GM19238 (cell line): ENCODE data around the gene MRLN.
"Not testable (repeated sequence)": the region's sequence is repeated elsewhere in the genome, so short reads cannot be mapped to it uniquely, and the experiment has no call there.

Source experiments
- DNase-seq: peaks from one replicate; pipeline ENCODE4 v3.0.0; 2011; ENCODE audit warnings: low spot score; ENCODE audit not compliant: insufficient read length

The MRLN gene

DNA sequence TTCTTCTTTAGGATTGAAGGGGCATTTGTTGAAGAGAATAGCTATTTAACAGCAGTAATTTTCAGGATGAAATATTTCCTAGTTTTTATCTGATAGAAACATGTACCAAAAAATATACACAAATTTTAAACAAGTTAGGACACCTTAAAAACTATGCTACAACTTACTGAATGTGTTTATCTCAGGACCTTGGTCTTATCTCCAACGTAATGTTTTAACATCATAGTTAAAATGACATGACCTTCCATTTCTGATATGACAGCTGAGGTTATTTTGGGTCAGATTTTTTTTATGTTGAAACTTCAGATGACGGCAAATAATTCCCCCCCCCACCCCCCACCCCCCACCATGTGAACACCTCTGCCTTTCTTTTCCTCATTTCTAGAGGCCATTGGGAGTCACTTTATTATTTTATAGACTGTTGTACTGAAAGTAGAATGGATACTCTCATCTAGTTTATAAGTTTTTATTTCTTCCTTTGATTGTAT, 8.0 kb downstream of the MRLN start:
- no peak for DNase-seq

DNA sequence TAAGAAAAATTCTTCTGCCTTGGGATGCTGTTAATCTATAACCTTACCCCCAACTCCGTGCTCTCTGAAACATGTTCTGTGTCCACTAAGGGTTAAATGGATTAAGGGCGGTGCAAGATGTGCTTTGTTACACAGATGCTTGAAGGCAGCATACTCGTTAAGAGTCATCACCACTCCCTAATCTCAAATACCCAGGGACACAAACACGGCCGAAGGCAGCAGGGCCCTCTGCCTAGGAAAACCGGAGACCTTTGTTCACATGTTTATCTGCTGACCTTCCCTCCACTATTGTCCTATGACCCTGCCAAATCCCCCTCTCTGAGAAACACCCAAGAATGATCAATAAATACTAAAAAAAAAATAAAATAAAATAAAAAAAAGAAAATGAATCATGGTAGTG, 8.5 kb downstream of the MRLN start:
- not testable (repeated sequence) for DNase-seq

DNA sequence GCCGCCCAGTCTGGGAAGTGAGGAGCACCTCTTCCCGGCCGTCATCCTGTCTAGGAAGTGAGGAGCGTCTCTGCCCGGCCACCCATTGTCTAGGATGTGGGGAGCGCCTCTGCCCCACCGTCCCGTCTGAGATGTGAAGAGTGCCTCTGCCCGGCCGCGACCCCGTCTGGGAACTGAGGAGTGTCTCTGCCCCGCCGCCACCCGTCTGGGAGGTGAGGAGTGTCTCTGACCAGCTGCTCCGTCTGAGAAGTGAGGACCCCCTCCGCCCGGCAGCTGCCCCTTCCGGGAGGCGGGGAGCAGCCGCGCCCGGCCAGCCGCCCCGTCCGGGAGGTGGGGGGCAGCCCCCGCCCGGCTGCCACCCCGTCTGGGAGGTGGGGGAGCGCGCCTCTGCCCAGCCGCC, 9.1 kb downstream of the MRLN start:
- not testable (repeated sequence) for DNase-seq

DNA sequence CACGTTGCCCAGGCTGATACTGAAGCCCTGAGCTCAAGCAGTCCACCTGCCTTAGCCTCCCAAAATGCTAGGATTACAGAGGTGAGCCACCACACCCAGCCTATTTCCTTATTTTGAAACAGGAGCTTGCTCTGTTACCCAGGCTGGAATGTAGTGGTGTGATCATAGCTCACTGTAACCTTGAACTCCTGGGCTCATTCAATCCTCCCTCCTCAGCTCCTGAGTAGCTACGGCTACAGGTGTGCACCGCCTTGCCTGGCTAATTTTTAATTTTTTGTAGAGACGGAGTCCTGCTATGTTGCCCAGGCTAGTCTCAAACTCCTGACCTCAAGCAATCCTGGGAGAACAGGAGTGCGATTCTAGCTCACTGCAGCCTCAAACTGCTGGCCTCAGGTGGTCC, 11.7 kb downstream of the MRLN start:
- DNase-seq, result no peak

DNA sequence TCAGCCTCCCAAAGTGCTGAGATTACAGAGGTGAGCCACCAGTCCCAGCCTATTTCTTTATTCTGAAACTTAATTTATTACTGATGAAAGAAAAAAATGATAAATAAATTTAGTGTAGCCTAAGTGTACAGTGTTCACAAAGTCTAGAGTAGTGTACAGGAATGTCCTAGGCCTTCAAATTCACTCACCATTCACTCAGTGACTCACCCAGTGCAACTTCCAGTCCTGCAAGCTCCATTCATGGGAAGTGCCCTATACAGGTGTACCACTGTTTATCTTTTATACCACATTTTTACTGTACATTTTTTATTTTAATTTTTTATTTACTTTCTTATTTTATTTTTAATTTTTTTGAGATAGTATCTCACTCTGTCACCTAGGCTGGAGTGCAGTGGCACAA, 12.2 kb downstream of the MRLN start:
- DNase-seq, result no peak

DNA sequence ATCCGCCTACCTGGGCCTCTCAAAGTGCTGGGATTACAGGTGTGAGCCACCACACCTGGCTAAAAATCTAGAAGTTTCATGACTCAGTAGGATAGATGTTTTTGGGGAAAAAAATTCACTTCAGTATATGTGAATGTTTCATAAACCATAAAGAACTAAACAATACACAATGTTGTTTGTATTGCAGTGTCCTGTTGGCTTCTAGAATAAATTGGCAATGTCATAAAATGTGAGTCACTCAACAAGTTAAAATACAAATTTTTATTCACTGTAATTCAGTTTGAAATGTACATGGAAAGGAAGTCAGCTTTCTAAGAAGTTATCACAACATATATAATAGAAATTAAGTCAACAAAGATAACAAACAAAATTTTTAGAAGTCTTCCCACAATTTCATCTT, 16.5 kb downstream of the MRLN start:
- no peak for DNase-seq

DNA sequence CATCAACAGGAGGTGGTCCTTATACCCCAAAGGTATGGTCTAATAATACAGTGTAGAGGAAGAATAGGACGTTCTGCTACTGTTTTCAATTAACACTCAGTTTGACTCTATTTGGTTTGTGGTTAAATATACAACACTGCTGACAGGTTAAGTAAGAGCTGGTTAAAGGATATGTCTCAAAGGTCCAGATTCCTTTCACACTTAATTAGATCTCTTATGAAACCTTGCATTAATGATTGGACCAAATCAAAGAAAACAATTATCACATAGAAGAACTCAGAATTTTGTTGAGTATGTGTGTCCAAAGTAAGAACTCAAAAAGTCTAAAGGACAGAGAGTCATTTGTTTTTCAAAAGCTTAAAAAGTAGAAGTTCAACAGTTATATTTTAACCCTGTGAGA, 18.0 kb downstream of the MRLN start:
- DNase-seq, result no peak

DNA sequence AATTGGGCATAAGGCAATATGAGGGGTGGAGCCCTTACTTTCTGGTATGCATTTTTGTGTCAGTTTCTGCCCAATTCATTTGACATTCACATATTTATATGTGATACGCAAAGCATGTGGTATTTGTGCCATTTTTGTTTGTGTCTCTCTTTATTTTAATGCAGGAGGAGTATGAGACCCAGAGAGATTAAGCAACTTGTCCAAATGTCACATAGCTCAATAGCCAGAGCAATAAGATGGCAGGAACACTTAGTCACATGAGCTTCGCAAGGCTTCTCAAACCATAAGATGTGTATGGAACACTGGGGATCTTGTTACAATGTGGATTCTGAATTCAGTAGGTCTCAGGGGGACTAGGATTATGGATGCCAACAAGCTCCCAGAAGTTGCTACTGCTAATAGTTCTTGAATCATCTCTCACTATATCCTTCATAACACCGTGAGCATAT, 19.2 kb downstream of the MRLN start:
- no peak for DNase-seq

DNA sequence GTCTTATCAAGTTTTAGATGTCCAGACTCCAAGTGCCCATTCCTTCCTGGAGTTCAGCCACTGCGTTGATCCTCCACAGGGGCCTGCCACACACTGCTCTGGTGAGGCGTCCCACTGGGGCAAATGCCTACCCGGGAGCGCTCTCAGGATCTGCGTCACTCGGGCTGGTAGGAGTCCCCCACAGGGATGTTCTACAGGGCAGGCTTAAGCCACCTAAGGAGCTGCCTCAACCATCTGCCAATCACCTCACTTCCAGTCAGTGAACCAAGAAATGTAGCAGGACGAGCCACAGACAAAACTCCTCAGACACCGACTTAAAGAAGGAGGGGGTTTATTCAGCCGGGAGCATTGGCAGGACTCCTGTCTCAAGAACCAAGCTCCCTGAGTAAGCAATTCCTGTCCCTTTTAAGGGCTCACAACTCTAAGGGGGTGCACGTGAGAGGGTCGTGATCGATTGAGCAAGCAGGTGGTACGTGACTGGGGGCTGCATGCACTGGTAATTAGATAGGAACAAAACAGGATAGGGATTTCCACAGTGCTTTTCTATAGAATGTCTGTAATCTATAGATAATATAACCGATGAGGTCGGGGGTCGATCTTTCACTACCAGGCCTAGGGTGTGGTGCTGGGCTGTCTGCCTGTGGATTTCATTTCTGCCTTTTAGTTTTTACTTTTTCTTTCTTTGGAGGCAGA, 19.8 kb downstream of the MRLN start:
- DNase-seq, result not testable (repeated sequence)

DNA sequence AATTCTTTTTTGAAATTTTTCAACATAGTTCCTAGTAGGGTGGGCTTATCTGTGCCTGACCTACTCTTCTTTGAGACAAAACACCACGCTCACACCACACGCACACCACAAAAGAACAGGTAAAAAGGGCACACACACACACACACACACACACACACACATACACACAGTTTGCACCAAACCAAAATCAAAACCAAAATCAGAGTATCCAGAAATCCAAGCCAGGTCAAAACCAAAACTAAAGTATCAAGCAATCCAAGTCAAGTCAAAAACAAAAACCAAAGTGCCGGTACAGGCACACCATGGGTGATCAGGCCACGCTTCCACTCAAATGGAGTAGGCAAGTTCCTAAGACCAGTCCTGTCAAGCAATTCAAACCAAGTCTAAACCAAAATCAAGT, 20.4 kb downstream of the MRLN start:
- DNase-seq, result not testable (repeated sequence)

DNA sequence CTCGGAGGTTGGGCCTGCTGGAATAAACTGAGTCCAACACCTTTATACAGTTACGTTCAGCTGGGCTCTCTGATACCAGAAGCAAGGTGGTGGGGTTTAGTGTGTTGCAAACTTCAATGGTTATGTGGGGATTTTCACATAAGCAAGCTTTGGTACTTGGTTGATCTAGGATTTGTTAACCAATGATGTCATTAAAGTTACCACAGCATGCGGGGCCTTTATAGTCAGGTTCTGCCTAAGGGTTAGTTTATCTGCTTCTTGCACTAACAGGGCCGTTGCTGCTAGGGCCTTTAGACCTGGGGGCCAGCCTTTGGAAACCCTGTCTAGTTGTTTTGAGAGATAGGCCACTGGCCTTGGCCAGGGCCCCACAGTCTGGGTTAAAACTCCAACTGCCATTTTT, 24.1 kb downstream of the MRLN start:
- not testable (repeated sequence) for DNase-seq

DNA sequence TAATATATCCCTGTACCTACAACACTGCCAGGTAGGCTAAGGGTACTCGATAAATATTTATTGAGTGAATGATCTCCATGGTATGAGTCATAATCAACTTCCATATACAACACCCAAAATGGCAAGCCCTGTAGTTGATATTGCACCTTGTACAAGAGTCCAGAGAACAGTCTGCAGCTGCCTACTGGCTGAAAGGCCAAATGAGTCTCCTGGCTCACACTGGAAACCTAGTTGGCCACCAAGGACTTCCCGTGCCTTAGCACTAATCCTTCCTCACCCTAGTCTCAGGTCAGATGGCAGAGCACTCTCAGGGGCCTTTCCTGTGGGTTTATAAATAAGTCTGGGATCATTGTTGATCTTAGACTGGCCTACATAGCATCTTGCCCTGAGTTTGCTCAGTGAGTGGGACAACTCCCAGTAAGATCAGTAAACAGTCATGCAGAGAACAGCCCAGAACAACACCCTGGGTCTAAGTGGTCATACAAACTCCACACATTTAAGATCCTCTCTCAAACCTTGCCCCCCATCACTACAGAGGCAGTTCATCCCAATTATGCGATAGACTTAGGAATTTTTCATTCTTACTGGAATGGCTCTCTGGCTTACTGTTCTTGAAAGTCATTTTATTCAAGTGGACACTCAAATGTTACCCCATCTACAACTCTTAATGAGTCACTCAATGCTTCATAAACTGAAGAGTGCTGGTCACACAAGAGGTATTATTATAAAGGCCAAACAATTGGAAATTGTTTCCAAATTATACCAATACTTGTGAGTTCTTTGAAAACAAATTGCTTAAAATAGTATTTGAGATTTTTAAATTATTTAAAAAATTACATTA, 28.9 kb downstream of the MRLN start:
- no peak for DNase-seq

DNA sequence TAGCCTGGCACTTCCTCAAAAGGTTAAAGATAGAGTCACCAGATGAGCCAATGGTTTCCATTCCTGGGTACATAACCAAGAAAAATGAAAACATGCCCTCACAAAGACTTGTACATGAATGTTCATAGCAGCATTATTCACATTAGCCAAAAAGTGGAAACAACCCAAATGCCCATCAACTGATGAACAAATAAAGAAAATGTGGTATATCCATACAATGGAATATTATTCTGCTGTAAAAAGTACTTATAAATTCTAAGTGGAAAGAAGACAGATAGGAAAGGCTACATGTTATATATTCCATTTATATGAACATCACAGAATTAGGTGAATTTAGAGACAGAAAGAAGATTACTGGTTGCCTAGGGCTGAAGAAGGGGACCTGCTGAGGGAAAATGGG, 32.9 kb downstream of the MRLN start:
- no peak for DNase-seq

DNA sequence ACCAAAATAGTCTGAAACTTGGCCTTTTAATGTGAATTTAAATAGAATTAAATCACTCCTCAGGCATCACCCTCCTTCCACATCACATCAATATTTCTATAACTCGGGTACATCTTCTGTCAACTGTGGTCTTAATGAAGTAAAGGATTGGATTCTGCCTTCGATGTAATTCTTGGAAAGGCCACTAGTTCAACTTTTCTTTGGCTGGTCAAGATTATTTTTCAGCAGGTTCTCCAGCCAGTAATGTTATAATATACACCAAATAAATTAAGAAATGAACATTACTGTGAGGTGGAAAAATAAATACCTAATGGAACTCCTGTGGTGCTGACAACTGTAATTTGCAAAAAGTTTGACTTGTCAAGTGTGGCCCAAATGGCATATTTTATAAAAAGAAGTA, 33.9 kb downstream of the MRLN start:
- DNase-seq, result no peak

DNA sequence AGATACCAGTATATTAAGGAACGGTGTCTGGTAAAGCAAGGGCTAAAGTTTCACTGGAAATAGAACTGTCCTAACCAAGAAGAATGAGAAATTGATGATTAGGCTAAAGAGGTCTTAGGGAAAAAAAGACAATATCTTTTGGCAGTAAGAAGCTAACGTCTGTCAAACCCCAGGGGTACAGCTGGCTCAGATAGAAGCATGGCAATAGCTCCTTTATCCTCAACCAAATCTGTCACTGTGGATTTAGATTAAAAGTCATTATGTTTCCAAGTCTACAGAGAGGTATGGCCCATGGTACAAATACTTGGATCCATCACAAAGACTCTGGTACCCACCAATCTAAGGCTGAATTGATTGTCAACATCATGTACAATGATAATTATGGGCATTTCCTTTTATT, 35.0 kb downstream of the MRLN start:
- DNase-seq, result no peak

DNA sequence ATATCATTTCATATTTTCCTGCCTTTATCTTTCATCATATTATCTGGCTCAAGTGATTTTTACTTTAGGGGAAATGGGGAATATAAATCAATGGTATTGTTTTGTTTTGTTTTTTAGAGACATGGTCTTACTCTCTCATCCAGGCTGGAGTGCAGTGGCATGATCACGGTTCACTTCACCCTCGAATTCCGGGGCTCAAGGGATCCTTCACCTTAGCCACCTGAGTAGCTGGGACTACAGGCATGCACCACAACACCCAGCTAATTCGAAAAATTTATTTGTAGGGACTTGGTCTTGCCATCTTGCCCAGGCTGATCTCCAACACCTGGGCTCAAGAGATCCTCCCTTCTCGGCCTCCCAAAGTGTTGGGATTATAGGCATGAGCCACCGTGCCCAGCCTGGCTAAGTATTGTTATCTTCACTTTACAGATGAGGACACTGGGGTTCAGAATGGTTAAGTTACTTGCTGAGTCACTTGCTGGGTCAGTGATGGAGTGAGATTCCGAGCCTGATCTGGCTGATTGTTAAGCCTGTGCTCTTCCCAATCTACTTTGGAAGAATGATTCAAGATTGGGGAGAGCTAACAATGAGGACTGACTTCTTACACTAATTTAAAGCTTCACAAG, 39.9 kb downstream of the MRLN start:
- no peak for DNase-seq

DNA sequence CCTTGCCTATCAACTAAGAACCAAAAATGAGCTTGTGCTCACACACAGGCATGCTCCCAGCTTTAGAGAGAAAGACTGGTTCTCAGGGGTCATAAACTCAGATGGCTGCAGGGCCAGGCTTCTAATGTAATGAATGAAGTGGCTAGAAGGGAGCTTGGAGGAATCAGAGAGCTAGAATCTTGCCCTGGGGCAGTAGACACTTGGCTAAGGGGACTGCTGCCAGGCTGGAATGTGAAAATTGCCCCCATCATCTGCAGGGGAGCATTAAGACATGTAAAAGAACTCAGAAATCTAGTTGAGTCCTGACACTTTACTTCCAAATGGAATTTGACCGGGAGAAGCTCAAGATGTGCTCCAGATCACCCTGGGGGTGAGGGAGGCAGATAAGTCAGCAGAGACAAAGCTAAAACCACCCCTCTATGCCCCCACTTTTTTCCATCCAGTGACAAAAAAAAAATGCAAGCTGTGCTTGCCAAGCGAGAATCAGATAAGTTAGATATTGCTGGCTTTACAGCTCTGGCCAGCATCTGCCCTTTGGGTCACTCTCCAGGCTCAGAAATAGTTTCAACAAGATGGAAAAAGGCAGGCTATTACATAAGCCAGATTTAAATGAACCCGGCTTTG, 41.3 kb downstream of the MRLN start:
- DNase-seq, result no peak

DNA sequence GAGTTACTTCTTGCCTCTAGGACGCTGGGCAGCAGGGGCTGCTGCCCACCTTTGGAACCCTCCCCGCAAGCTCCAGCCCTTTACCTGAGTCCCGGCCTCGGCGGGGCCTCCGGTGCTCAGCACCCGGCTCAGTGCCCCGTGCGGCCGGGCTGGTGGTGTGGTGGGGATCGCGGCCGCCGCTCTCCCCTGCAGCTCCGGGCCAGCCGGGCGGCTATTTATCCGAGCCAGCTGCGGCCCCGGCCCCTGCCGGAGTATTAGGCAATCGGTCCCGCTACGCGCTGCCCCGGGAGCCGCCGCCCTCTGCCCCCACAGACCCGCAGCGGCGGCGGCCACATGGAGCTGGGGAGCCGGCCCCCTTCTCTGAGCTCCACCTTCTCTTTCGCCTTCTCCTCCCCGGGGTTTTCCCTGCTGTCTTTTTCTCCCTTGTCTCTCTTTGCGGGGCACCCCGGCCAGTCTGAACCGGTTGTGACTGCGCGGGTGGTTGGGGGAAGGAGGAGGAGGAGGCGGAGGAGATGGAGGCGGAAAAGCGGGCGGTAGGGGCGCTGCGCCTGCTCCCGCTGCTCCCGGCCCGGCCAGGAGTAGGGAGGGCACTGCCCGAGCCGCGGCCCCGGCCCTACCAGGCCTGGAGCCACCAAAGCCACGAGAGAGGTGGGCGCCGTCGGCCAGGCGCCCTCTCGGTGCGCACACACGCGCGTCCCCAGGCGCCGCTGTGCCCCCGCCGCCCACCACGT, 43.7 kb downstream of the MRLN start, which contains the start of gene SLC16A9:
Gene SLC16A9, minus strand, starts transcription at position 456 of the 731 bp plus-strand sequence. CDS start 25,559 bp downstream, outside the sequence.
- DNase-seq, result peak; percentile 60

DNA sequence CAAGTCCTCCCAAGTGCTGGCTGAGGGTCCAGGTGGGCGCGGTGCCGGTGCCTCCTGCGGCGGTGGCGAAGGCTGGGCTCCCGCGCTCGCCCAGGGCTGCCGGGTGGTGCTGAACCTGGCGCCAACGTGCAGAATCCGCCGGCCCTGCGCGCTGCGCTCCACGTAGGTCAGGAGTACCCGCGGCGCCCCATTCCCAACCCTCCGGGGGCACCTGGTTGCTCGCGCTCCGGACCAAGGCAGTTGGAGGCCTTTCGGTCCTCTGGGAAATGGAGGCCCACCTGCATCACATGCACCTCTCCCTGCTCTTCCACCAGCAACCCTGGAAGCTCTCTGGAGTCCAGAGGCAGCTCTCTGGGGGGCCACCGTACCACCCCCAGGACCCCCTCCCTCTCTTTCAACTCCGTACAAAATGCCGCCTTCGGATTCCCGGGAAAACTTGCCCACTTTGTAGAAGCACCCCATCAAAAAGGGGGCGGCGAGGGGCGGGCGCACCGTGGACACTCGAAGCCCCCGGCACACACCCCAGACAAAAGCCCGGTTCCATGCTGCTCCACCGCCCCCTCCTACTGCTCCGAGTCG, 44.4 kb downstream of the MRLN start:
- DNase-seq, result peak; percentile 13
